ENCODE results near the gene AKT1S1. TPM values are rescaled to one million over a fixed set of nuclear protein-coding genes. Genes with fewer than 3 reads are reported as not detected.

Gene AKT1S1
- total and polyA plus RNA-seq, 7 donors, result 48.0 to 103 (median 57.7) TPM

- intact Hi-C loops (cut with DNase I), result loop anchor here (2.0 to 5.0 kb wide), 2 partner anchors 56 to 377 kb away; partner anchors contain the start of genes MED25 (in 1 of the 2) and RPS11 (in 1 of the 2)
- no peaks in the 10 kb centered on the region for H3K9me3 ChIP-seq
- TF ChIP-seq CTCF (IDR thresholded peaks at IDR 0.05), result no peak
- WGBS, 3 donors, result 83 to 90% (median 89%) methylated on average over 11 of the region's 11 CpGs
- ATAC-seq (no peak), DNase-seq (peak in 1 of 2 donors; percentile 8)
- peaks cover 46% of the 10 kb centered on the region for H3K4me1 ChIP-seq
- peak overlapping the region; percentile 69 for H3K4me3 ChIP-seq
- peaks cover 0 to 41% of the 10 kb centered on the region in 2 donors for H3K36me3 ChIP-seq (ENCODE audit: insufficient read depth in 1 of 2, low read depth in 1 of 2)
- H3K27me3 ChIP-seq (ENCODE audit: insufficient read depth in 3 of 3, low read length in 2 of 3), result no peaks in the 10 kb centered on the region
- peak overlapping the region; percentile 92 for H3K27ac ChIP-seq
These were observed 2.5 kb downstream of the AKT1S1 start for GRCh38 chr19:49874503-49875157.

DNA sequence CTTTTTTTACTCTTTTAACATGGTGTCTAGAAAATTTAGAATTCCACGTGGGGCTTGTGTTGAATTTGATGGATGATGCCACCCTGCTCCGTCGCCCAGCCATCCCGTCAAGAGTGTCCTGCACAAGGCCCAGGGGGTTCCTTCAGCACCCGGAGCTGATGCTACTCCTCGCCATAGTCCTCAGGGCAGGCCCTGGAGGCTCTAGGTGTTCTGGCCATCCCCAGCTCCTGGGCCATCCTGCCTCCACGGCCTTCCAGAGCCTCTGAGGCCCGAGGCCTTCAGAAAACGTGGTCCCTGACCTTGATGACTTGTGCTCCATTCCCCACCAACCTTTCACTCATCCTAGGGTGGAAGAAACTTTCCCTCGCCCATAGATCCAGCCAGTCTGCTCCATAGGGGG is 3.3 kb downstream of the AKT1S1 start:
- TF ChIP-seq CTCF (IDR thresholded peaks at IDR 0.05), result no peak

GRCh38 chr19:49873129-49873521 is 4.0 kb downstream of the AKT1S1 start:
- no peak for ATAC-seq
- H3K36me3 ChIP-seq (ENCODE audit: insufficient read depth in 1 of 2, low read depth in 1 of 2), result peaks cover 0 to 28% of the 10 kb centered on the region in 2 donors
- 90 to 91% (median 91%) methylated on average over 27 to 29 of the region's 29 CpGs for WGBS, 3 donors
- H3K4me3 ChIP-seq, result no peak overlapping the region
- H3K27me3 ChIP-seq (ENCODE audit: insufficient read depth in 3 of 3, low read length in 2 of 3), result no peaks in the 10 kb centered on the region
- H3K27ac ChIP-seq, result no peak overlapping the region
- H3K9me3 ChIP-seq, result no peaks in the 10 kb centered on the region
- H3K4me1 ChIP-seq, result peaks cover 40% of the 10 kb centered on the region
- intact Hi-C loops (cut with DNase I), result no loop called here
- peak in 1 of 2 donors; percentile 15 for DNase-seq
- no peak for TF ChIP-seq CTCF (IDR thresholded peaks at IDR 0.05)

More for the DNA sequence above, 3.3 kb downstream of the AKT1S1 start:
- WGBS, 3 donors, result 79 to 90% (median 85%) methylated on average over 10 of the region's 10 CpGs
- Histone ChIP-seq H3K4me1 (peaks cover 41% of the 10 kb centered on the region), H3K9me3 (no peaks in the 10 kb centered on the region), H3K27ac (peak overlapping the region; percentile 92), H3K36me3 (ENCODE audit: insufficient read depth in 1 of 2, low read depth in 1 of 2) (peaks cover 0 to 33% of the 10 kb centered on the region in 2 donors), H3K4me3 (no peak overlapping the region), H3K27me3 (ENCODE audit: insufficient read depth in 3 of 3, low read length in 2 of 3) (no peaks in the 10 kb centered on the region)
- intact Hi-C loops (cut with DNase I), result loop anchor here in 1 of 2 donors (2.0 kb wide), 1 partner anchor 55 kb away; the partner anchor contains the start of gene MED25
- ATAC-seq, result no peak
- DNase-seq, result peak in 1 of 2 donors; percentile 12

DNA sequence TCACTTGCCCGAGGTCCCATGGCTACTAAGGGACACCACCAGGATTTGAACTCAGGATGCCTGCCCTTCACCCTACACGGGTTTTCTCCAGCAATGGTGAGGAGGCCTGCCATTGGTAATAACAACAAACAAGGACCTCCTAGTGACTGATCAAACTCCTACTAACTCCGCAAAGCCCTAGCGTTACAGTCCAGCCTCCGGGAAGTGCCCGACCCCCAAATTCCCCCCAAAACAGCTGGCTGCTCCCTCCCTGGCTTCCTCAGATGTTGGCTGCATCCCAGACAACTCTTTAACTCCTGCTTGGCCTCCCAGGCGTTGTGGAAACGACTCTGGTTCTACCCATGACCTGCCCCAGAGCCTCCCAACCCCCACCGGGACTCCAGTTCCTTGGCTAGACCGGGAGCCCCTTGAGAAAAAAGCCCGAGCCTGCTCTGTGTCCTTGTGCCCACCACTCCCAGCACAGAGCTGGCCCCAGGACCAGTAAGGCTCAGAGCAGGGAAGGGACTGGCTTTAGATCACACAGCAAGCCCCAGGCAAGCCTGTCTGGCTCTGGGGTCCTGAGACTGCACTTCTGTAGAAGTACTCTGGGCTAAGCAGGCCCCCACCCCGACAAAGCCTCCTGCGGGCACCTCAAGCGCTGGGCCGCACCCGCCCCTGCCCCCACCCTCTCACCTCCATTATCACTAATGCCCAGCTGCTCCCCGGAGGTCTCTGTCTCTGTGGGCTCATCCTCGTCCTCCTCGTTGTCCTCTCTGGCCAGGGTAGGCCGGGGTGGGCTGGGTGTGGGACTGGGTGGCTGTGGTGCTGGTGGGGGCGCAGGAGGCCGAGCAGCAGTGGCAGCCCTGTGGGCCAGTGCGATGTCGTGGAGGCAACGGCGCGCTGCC is 4.7 kb downstream of the AKT1S1 start:
- WGBS, 3 donors, result 77 to 78% (median 78%) methylated on average over 23 to 27 of the region's 27 CpGs
- intact Hi-C loops (cut with DNase I), result no loop called here
- H3K4me3 ChIP-seq, result no peak overlapping the region
- no peaks in the 10 kb centered on the region for H3K9me3 ChIP-seq
- no peak for TF ChIP-seq CTCF (IDR thresholded peaks at IDR 0.05)
- peak overlapping the region; percentile 28 for H3K27ac ChIP-seq
- no peaks in the 10 kb centered on the region for H3K27me3 ChIP-seq (ENCODE audit: insufficient read depth in 3 of 3, low read length in 2 of 3)
- DNase-seq (peak in 1 of 2 donors; percentile 13), ATAC-seq (no peak)
- H3K36me3 ChIP-seq (ENCODE audit: insufficient read depth in 1 of 2, low read depth in 1 of 2), result peaks cover 0 to 28% of the 10 kb centered on the region in 2 donors
- peaks cover 39% of the 10 kb centered on the region for H3K4me1 ChIP-seq

All from psoas muscle (tissue), 8 donors.